SK-N-MC (cell line): ENCODE data around the gene MYO1G.

Experiments used
- EZH2 ChIP-seq: fragments of 200-600 bp; sonication (generic); IDR thresholded peaks from one replicate; pipeline ENCODE4 v1.6.1; 2017; ENCODE audit warnings: antibody characterized with exemption
- POLR2AphosphoS5 ChIP-seq: IDR thresholded peaks from 2 replicates; pipeline ENCODE4 v1.6.1; 2012; ENCODE audit warnings: mild to moderate bottlenecking, low read depth, low read length, borderline replicate concordance

GRCh38 chr7:44964384-44964830 lies 14.4 kb downstream of the MYO1G start:
- TF ChIP-seq EZH2 (no peak), POLR2AphosphoS5 (no peak)
